DMS114 treated with DMSO at 0.1 percent for 48 hours (cell line): Measurements from ENCODE around the gene PTPRM.

Experiments
- DNase-seq: peaks from one replicate; lab custom pipeline; 2025; ENCODE audit not compliant: unreplicated experiment; lab: John Stamatoyannopoulos, UW

PTPRM gene

DNA sequence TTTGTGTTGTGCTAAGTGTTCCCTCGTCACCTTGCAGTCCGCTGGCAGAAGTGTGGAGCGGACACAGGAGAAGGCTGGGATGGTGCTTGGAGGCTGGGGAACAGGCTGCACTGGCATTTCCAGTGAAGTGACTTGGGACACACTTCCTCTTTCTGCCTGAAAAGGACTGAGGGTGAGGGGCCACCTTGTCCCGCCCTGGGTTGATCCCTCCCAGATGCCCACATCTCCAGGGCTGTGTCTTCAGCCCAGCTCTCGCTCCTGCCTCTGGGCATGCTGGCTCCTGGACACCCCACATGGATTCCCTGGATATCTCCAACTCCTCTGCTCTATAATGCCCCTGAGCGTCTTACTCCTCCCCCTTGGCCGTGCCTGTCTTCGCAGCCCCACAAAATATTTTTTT is 412.6 kb downstream of the PTPRM start:
- DNase-seq: no peak

- no peak for DNase-seq
Observed at GRCh38 chr18:7980136-7980535, 413.0 kb downstream of the PTPRM start.

- no peak for DNase-seq
Observed at GRCh38 chr18:7980656-7981055, 413.5 kb downstream of the PTPRM start.

DNA sequence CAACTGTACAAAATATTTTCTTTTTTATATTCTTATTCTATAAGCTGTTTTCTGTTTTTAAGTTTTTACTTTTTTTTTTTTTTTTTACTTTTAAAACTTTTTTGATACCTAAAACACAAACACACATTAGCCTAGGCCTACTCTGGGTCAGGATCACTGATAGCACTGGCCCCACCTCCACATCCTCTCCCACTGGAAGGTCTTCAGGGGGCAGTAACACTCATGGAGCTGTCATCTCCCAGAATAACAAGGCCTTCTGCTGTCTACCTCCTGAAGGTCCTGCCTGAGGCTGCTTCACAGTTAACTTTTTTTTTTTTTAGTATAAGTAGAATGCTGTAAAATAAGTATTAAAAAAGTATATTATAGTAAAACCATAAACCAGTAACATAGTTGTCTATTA is 415.1 kb downstream of the PTPRM start:
- no peak for DNase-seq

DNA sequence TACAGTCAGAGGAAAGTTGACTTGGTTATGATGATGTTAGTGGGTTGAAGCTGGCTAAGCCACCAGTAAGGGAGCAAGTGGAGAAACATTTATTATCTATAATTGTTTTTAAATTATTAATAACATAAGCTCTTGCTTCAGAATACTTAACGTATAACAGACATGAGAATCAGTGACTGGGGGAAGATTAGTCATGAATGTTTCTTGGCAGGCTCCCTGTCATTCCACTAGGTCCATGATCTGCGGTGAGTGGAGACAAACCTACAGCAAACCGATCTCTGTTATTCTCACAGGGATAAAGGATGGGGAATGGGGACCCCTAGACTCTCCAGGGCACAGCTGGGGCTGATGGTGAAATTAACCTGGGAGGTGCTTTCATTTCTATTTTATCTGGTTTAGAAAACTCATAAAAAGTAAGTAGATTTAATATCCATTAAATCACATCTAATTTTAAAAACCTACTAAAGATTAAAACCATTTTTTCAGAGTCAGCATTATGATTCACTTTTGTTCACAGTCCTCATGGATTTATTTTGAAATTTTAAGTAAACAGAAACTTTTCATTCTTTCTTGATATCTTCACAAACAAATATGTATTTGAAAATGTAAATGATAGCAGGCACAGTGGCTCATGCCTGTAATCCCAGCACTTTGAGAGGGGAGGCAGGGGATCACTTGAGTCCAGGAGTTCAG is 420.3 kb downstream of the PTPRM start:
- DNase-seq: no peak

DNA sequence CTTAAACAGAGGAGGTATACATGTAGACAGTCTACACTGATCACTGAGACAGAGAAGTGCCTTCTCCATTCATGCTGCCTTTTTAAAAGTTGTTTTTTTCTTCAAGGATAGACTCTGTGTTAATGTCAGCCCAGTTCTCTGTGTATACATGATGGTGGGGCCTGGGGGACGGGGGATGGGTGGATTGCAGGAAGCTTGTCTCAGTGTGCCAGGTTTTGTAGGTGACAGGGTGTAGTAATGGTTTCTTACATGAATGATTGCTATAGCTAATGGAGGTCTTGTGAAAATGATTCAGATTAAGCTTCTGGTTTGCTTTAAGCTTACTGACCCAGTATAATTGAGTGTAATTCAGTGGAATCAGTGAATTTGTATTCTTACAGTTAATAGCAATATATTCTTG is 423.6 kb downstream of the PTPRM start:
- DNase-seq: no peak

DNA sequence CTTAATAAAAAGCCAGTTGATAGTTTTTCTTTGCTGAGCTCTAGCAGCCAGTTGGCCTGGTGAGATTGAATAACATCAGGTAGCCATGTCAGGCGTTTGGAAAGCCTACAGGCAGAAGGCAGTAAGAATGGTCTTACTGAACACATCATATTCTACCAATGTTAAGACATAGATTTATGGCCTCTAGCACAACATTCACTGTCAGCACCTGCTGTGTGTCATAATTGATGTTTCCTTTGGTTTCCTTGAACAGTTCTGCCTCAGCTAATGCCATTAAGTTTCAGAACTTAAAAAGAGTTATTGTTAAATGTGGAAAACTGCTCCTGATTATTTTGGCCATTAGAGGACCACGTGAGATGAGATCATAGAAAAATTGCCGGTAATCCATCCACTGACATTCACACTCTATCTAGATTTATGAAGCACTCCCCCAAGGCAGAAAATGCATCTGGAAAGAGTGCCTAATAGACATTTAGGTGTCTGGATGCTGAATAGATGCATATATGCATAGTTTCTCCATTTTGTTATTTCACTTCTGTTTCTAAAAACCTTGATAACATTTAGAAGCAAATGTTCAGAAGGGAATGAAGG is 434.7 kb downstream of the PTPRM start:
- DNase-seq: no peak

DNA sequence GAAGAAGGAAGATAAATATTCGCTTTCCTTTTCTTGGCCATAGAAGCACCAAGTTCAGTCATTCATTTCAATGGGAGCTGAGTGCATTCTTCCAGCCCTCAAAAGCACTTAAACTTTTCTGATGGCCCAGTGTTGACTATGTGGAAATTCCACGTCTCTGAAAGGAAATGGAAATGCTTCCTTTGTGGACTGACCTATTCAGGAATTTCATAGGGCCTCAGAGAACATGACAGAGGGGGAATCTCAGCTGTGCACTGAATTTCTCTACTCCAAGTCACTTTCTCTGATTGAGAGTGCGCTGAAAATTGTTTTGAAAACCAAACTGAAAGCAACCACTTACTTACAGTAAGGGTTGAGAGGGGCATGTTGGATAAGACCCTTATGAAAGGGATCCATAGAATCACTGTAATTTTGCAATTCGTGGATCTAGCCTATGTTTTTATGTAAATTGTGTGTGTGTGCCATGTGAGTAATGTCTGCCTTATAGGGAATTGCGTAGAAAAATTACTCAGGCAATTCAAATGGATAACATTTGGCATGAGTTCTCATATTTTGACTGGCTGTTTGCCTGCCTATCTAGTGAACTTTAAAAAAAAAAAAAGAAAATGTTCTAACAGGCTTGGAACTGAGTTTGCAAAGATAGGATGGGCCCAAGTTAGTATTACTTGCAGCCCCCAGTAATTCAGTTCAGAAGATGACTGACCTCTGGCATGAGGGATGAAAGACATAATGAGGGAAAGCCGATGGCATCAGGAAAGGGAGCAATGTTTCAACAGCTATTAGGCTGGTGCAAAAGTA is 437.0 kb downstream of the PTPRM start:
- no peak for DNase-seq

GRCh38 chr18:8004792-8005191 is 437.7 kb downstream of the PTPRM start:
- DNase-seq: no peak

DNA sequence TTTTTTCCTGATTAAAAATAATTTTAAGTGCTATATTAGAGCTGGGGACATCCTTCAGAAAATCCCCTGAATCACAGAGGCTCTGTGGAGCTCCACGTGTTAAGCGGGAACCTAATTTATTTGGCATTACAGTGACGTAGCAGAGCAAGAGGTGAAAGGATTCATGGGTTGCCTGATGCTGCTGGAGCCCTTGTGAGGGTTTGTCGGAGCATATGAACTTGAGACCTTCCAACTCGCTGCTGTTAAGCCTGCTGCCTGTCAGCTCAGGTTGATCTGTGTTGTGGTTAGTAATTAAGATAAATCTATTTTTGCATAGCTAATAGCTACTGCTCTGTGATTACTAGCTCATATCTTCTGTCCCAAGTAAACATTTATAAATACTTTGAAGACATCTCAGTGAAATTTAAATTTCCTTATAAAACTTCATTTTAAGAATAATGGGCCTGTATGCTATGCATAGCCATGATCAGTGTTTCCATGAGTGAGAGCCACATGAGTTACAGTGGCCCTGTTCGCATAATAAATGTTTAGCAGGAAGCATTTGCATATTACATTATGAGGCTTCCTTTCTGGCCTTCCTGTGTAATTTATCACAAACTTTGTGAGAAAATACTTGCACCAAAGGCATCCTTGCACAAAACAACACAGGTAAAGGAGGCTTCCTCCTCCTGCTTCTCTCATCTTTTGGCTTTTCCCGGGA is 438.9 kb downstream of the PTPRM start:
- no peak for DNase-seq

DNA sequence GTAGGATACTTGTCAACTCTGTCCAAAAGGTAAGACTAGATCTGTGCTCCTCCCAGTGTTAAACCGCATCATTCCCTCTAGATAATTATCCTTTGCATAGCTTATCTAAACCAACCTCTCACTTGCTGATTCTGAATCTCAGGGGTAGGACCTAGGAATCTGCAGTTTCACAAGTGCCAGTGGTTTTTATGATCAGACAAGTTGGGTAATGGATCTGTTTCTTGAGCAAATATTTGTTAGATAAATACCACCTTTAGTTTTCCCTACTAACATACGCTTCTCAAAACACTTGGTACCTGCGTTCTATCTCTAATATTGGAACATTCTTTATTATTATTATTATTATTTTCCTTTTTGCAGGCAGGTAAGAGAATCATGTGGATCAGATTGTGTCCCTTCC is 439.9 kb downstream of the PTPRM start:
- no peak for DNase-seq

DNA sequence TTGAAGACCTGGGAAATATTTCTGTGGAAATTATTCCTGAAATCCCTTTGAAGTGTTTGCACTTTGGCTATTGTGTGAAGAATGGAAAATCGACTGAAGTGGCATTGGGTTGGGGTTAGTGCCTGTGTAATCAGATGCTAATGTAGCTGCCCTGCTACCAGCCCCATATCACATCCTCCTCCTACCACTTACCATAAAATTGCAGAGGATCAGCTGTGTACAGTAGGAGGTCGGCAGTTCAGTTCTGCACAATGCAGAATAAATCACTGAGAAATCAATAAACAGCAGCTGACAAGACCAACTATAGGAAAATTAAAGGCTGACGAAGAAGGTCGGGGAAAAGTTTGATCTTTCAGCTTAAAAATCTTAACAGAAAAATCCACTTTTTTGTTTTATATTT is 440.9 kb downstream of the PTPRM start:
- no peak for DNase-seq

GRCh38 chr18:8011361-8011760 is 444.2 kb downstream of the PTPRM start:
- DNase-seq: no peak

DNA sequence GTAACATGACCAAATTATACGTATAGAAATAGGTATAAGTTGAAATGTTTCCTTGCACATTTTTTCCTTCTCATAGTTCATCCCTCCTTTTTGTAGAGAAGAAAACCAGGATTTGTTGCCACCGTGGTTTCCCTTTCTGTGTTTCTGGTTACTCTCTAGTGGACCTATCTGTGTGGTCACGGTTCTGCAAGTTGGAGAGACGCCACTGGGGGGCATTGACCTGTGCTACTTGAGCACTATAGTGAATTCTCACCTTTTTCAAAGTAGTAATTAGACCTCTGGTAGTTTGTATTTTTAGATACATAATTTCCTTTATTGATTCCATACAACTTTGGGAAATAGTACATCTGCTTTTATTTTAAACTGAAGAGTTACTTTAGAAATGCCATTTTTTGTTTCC is 444.8 kb downstream of the PTPRM start:
- DNase-seq: no peak

- DNase-seq: no peak
Observed at GRCh38 chr18:8018701-8019331, 451.7 kb downstream of the PTPRM start.

GRCh38 chr18:8019600-8019999 is 452.5 kb downstream of the PTPRM start:
- DNase-seq: no peak

GRCh38 chr18:8020132-8020846 is 453.2 kb downstream of the PTPRM start:
- no peak for DNase-seq

DNA sequence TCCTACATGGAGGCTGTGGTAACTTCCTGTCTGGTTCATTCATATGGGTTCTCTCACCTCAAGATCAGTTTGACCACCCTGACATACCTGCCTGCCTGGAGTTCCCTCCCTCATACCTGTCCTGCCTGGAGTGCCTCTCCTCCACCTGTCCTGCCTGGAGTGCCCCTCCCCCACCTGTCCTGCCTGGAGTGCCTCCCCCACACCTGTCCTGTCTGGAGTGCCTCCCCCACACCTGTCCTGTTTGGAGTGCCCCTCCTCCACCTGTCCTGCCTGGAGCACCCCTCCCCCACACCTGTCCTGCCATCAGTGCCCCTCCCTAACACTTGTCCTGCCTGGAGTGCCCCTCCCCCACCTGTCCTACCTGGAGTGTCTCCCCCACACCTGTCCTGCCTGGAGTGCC is 461.9 kb downstream of the PTPRM start:
- DNase-seq: no peak

DNA sequence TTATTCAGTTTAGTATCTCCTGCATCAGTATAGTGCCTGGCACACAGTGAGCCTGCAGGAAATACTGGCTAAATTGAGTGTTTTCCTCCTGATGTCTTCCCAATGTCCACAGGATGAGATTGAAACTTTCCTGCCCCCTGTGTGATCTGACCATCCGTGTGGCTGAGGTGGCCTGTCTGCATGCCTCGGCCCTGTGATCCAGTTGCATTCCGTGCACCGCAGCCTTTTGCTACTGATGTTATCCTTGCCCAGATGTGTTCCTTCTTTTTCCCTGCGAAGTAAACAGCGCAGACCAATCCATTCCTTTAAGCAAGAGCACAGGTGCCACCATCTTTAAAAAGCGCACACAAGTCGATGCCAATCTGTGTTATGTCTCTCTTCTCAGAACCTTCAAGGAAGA is 462.6 kb downstream of the PTPRM start:
- no peak for DNase-seq

DNA sequence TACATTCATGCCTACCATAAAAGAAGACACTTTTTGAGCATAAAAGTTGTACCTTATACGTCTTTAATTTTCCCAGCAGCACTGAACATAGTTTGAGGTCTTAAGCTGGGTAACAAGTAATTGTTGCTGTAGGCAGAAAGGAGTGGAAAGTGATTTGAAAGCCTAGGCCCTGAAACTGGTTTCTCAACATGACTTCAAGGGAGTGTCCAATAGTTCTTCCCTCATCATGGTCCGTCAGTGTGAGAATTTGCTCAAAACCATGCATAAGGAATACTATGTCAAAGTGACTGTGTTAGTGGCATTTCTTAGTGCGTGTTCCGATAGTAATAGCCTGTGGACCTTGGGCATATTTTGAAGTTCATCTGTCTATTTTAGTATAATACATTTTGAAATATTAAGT is 463.1 kb downstream of the PTPRM start:
- DNase-seq: no peak

DNA sequence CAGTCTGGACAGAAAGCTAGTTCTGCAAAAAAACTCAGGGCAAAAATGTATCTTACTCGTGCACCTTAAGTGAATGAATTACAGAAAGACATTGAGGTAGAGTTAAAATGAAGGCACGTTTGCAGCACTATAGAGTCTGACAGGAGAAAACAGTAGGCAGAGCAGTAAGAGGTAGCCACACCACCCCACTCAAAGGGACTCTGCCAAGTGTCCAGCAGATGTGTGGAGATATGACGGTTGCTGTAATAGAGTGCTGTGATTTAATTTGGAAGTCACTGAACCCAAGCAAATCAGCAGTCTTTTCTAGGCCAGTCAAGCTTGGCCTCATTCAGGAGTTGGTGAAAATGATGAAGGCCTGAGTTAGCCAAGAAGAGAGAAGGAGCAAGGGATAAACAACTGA is 464.4 kb downstream of the PTPRM start:
- DNase-seq: no peak
